Hippocampal formation (tissue), 2 donors: ENCODE results near the gene UPK3BL2.
"Not testable (repeated sequence)": the region's sequence is repeated elsewhere in the genome, so short reads cannot be mapped to it uniquely, and the experiment has no call there.

Experiments used
- DNase-seq, 2 donors: peaks; one replicate each; lab custom pipeline; 2025; lab: John Stamatoyannopoulos, UW

Gene UPK3BL2

GRCh38 chr7:102543596-102543995, at the start of gene UPK3BL2:
UPK3BL2 (minus strand) TSS chr7:102543696; CDS start chr7:102543636, 60 bp downstream.
- not testable (repeated sequence) for DNase-seq

- not testable (repeated sequence) for DNase-seq
Measured at GRCh38 chr7:102592477-102593019, 49.1 kb upstream of the UPK3BL2 start.

- DNase-seq = not testable (repeated sequence)
Measured at GRCh38 chr7:102589857-102590256, 46.4 kb upstream of the UPK3BL2 start.

- DNase-seq = not testable (repeated sequence)
Measured at GRCh38 chr7:102583495-102583894, 40.0 kb upstream of the UPK3BL2 start.

- not testable (repeated sequence) for DNase-seq
Measured at GRCh38 chr7:102581722-102582121, 38.2 kb upstream of the UPK3BL2 start.

- not testable (repeated sequence) for DNase-seq
Measured at GRCh38 chr7:102578486-102578885, 35.0 kb upstream of the UPK3BL2 start.

GRCh38 chr7:102577315-102578240, 34.1 kb upstream of the UPK3BL2 start:
- not testable (repeated sequence) for DNase-seq

GRCh38 chr7:102576363-102576762, 32.9 kb upstream of the UPK3BL2 start:
- DNase-seq = not testable (repeated sequence)

GRCh38 chr7:102574607-102575006, 31.1 kb upstream of the UPK3BL2 start:
- DNase-seq = not testable (repeated sequence)

GRCh38 chr7:102572261-102573239, 29.1 kb upstream of the UPK3BL2 start, which contains the start of gene POLR2J3:
POLR2J3 (minus strand) TSS chr7:102572583; CDS start chr7:102572521, 62 bp downstream.
- not testable (repeated sequence) for DNase-seq

GRCh38 chr7:102568620-102569019, 25.1 kb upstream of the UPK3BL2 start:
- not testable (repeated sequence) for DNase-seq

GRCh38 chr7:102550808-102551422, 7.4 kb upstream of the UPK3BL2 start, which contains the start of gene SPDYE2:
SPDYE2 (plus strand) TSS chr7:102551226; CDS start chr7:102553256, 2,030 bp downstream.
- DNase-seq = not testable (repeated sequence)

GRCh38 chr7:102546353-102546752, 2.9 kb upstream of the UPK3BL2 start:
- DNase-seq = not testable (repeated sequence)

- not testable (repeated sequence) for DNase-seq
Measured at GRCh38 chr7:102545288-102545687, 1.8 kb upstream of the UPK3BL2 start.

GRCh38 chr7:102544372-102544771, 876 bp upstream of the UPK3BL2 start:
- not testable (repeated sequence) for DNase-seq

GRCh38 chr7:102542771-102543170, 725 bp downstream of the UPK3BL2 start:
- not testable (repeated sequence) for DNase-seq

- DNase-seq = not testable (repeated sequence)
Measured at GRCh38 chr7:102542083-102542482, 1.4 kb downstream of the UPK3BL2 start.

GRCh38 chr7:102540604-102541003, 2.9 kb downstream of the UPK3BL2 start:
- DNase-seq = not testable (repeated sequence)

- not testable (repeated sequence) for DNase-seq
Measured at GRCh38 chr7:102535062-102535615, 8.4 kb downstream of the UPK3BL2 start.

- not testable (repeated sequence) for DNase-seq
Measured at GRCh38 chr7:102532127-102532526, 11.4 kb downstream of the UPK3BL2 start.

- not testable (repeated sequence) for DNase-seq
Measured at GRCh38 chr7:102531583-102531982, 11.9 kb downstream of the UPK3BL2 start.
